B cell (primary cell): ENCODE measurements around the gene GIT1. TPM values are rescaled to one million over a fixed set of nuclear protein-coding genes. Genes with fewer than 3 reads are reported as not detected.

Experiments used
- ATAC-seq: fragments of 200-7000 bp; cut with Tn5 transposase; one replicate; pipeline ENCODE4 v1.10.0; 2021; ENCODE audit warnings: low read depth, mild to moderate bottlenecking, moderate number of reproducible peaks, moderate library complexity
- CTCF ChIA-PET: fragments of 350-600 bp; sonication (Branson Sonifier 250); formaldehyde crosslinking; loops from one replicate; lab custom pipeline; 2021; ENCODE audit warnings: antibody characterized with exemption, inconsistent platforms; lab: Charles Lee
- POLR2A ChIA-PET: fragments of 350-600 bp; sonication (Branson Sonifier 250); formaldehyde crosslinking; loops from one replicate; lab custom pipeline; 2021; ENCODE audit warnings: antibody characterized with exemption; lab: Charles Lee
- DNase-seq: peaks from one replicate; pipeline ENCODE4 v3.0.0; 2013
- H2AFZ ChIP-seq: 2 replicates; pipeline ENCODE4 v1.6.1; 2012; ENCODE audit warnings: mild to moderate bottlenecking, low read depth, low read length; ENCODE audit not compliant: insufficient read depth, poor library complexity, severe bottlenecking
- H3K27ac ChIP-seq, 2 donors: 1 replicate in 1 of 2; 2 replicates in 1 of 2; pipeline ENCODE4 v1.5.1; 2012 to 2013; ENCODE audit warnings: low read length in 2 of 2, mild to moderate bottlenecking in 2 of 2, moderate library complexity in 1 of 2
- H3K27me3 ChIP-seq, 4 experiments: fragments of 200-600 bp in 1 of 4; sonication (generic) in 1 of 4; replicated peaks in 1 of 4; 1 replicate in 2 of 4; 2 replicates in 2 of 4; pipeline versions ENCODE4 v1.6.1 to v1.7.0; 2013 to 2016; ENCODE audit warnings: low read length in 3 of 4, mild to moderate bottlenecking in 2 of 4, mixed read lengths in 1 of 4, moderate library complexity in 1 of 4; ENCODE audit not compliant: insufficient read depth in 4 of 4, control insufficient read depth in 3 of 4; ENCODE audit errors: control extremely low read depth in 1 of 4
- H3K36me3 ChIP-seq, 2 experiments: replicated peaks in 1 of 2; 1 replicate in 1 of 2; 2 replicates in 1 of 2; pipeline versions ENCODE4 v1.6.1 to v1.7.1; 2013; ENCODE audit warnings: low read length in 1 of 2; ENCODE audit not compliant: insufficient read depth in 2 of 2, control insufficient read depth in 1 of 2; ENCODE audit errors: control extremely low read depth in 1 of 2, extremely low read depth in 1 of 2
- H3K4me1 ChIP-seq, 2 donors: fragments of 200-600 bp in 1 of 2; sonication (generic) in 1 of 2; 1 replicate in 1 of 2; 2 replicates in 1 of 2; pipeline versions ENCODE4 v1.5.1 to v1.6.1; 2013 to 2017; ENCODE audit warnings: low read length in 2 of 2; ENCODE audit not compliant: control insufficient read depth in 2 of 2, insufficient read depth in 2 of 2
- H3K4me2 ChIP-seq: replicated peaks from 2 replicates; pipeline ENCODE3; 2012; ENCODE audit warnings: mild to moderate bottlenecking, low read depth, low read length; ENCODE audit not compliant: poor library complexity, severe bottlenecking
- H3K4me3 ChIP-seq, 5 experiments: fragments of 200-600 bp in 1 of 5; sonication (generic) in 1 of 5; 1 replicate in 3 of 5; 2 replicates in 2 of 5; pipeline versions ENCODE4 v1.5.1 to v1.7.0; 2011 to 2016; ENCODE audit warnings: low read length in 4 of 5, mild to moderate bottlenecking in 4 of 5, low read depth in 2 of 5, control low read depth in 1 of 5, moderate library complexity in 1 of 5; ENCODE audit not compliant: insufficient read depth in 1 of 5; ENCODE audit errors: control extremely low read depth in 1 of 5, extremely low read depth in 1 of 5
- H3K79me2 ChIP-seq: fragments of 200-600 bp; sonication (generic); one replicate; pipeline ENCODE4 v1.6.0; 2016; ENCODE audit warnings: low read length; ENCODE audit not compliant: control insufficient read depth, insufficient read depth
- H3K9ac ChIP-seq: fragments of 200-600 bp; sonication (generic); 2 replicates; pipeline ENCODE4 v1.6.1; 2017; ENCODE audit warnings: mild to moderate bottlenecking, low read length, moderate library complexity
- H3K9me3 ChIP-seq, 3 donors: one replicate each; pipeline versions ENCODE4 v1.6.1 to v1.7.1; 2013; ENCODE audit warnings: low read length in 2 of 3; ENCODE audit not compliant: control insufficient read depth in 2 of 3, insufficient read depth in 1 of 3; ENCODE audit errors: control extremely low read depth in 1 of 3
- H4K20me1 ChIP-seq: 2 replicates; pipeline ENCODE4 v1.6.0; 2012; ENCODE audit warnings: mild to moderate bottlenecking, low read length; ENCODE audit not compliant: insufficient read depth, control insufficient read depth, poor library complexity, severe bottlenecking
- H3K27ac Mint-ChIP-seq: one replicate; pipeline ENCODE4 v1.8.0; 2021; ENCODE audit warnings: mixed read lengths
- H3K27me3 Mint-ChIP-seq: one replicate; pipeline ENCODE4 v1.8.0; 2021; ENCODE audit warnings: mixed read lengths
- H3K4me1 Mint-ChIP-seq: one replicate; pipeline ENCODE4 v1.8.0; 2021; ENCODE audit warnings: mixed read lengths
- H3K4me3 Mint-ChIP-seq: one replicate; pipeline ENCODE4 v1.8.0; 2021; ENCODE audit warnings: mixed read lengths
- H3K9me3 Mint-ChIP-seq: one replicate; pipeline ENCODE4 v1.8.0; 2022; ENCODE audit warnings: mixed read lengths; ENCODE audit not compliant: insufficient read depth
- CTCF ChIP-seq: fragments of 200-600 bp; IDR thresholded peaks from one replicate; pipeline ENCODE4 v1.8.0; 2022; ENCODE audit warnings: antibody characterized with exemption, mild to moderate bottlenecking
- EZH2 ChIP-seq: IDR thresholded peaks from 2 replicates; pipeline ENCODE4 v1.6.1; 2012; ENCODE audit warnings: borderline replicate concordance, low read depth, mild to moderate bottlenecking, moderate library complexity, low read length; ENCODE audit not compliant: insufficient read depth, poor library complexity, severe bottlenecking
- WGBS: methylation state at CpG from one replicate; pipeline ENCODE4 v1.1.5; 2013; ENCODE audit warnings: missing lambda C conversion rate; ENCODE audit not compliant: insufficient coverage; 5-methylcytosine and 5-hydroxymethylcytosine counted together
- intact Hi-C: fragments of 100-400 bp; cut with micrococcal nuclease; formaldehyde crosslinking; loops from one replicate; pipeline ENCODE4 v1.10.0; 2022
- polyA plus RNA-seq: library from polyadenylated mRNA; depleted of rRNA; stranded (reverse); fragments of >200 nt; gene quantifications from 2 replicates; pipeline ENCODE4 v1.2.3, GENCODE V29; 2012
- total RNA-seq, 2 donors: library from RNA; stranded (reverse); fragments of 120-200 nt in 1 of 2; gene quantifications; 1 replicate in 1 of 2; 2 replicates in 1 of 2; pipeline versions ENCODE4 v1.2.3 to v1.2.4, GENCODE V29; 2013 to 2022

The GIT1 gene
- total and polyA plus RNA-seq, 2 donors (not counting 1 experiment from before 2014, with no cell fraction given): 49.3 to 61.9 TPM

- Histone ChIP-seq H3K79me2 (peaks cover 40% of the 10 kb centered on the region), H3K27me3 (no peaks in the 10 kb centered on the region), H3K4me1 (peaks cover 10 to 18% of the 10 kb centered on the region in 2 donors), H2AFZ (no peak overlapping the region), H3K36me3 (peaks cover 0 to 73% of the 10 kb centered on the region in 2 experiments), H3K9me3 (no peaks in the 10 kb centered on the region), H4K20me1 (peaks cover 46% of the 10 kb centered on the region), H3K4me2 (no peak overlapping the region), H3K4me3 (no peak overlapping the region), H3K9ac (no peak overlapping the region), H3K27ac (no peak overlapping the region)
- Mint-ChIP-seq H3K4me1 (peaks cover 19% of the 10 kb centered on the region), H3K4me3 (no peak overlapping the region), H3K9me3 (no peaks in the 10 kb centered on the region), H3K27ac (no peak overlapping the region), H3K27me3 (no peaks in the 10 kb centered on the region)
- no peak for DNase-seq
- no peak for ATAC-seq
- TF ChIP-seq EZH2 (no peak), CTCF (no peak)
- 95% methylated on average over 12 of the region's 14 CpGs for WGBS
- intact Hi-C loops: no loop called here
- CTCF ChIA-PET: interaction anchor here (0.7 to 24.3 kb wide), 16 partner anchors 9 to 517 kb away, joined by 3 to 336 read pairs (median 4); partner anchors contain the start of genes ABHD15, ANKRD13B, SSH2 and TP53I13
- POLR2A ChIA-PET: interaction anchor here (1.1 to 4.4 kb wide), 2 partner anchors 9 to 13 kb away, joined by 3 to 18 read pairs; partner anchors contain the start of gene ANKRD13B
Measured at GRCh38 chr17:29578626-29579485, 10.6 kb downstream of the GIT1 start.
